ENCODE results near the gene COL4A6.

DNA sequence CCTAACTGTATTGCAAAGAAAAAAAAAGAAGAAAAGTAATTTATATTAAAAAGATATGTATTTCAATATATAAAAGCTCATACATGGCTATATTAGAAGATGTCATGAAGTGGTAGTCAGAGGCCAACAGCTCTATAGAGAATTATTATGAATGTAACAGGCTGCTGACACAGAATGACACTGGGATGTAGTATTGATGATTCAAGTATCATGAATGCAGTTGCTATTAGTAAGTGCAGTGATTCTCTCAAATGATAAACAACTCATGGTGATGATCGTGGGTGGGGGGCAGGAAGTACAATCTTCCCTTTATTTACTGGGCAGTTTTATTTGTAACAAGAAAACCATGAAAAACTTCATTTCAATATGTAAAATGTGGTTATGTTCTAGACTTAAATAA is 124.6 kb downstream of the COL4A6 start:
- no peak for TF ChIP-seq POLR2AphosphoS5 (IDR thresholded peaks at IDR 0.05; ENCODE audit: borderline replicate concordance, low read depth, low read length)
- TF ChIP-seq EZH2 (IDR thresholded peaks at IDR 0.05) = no peak
- TF ChIP-seq FOXP2 (optimal IDR thresholded peaks at IDR 0.05; ENCODE audit: control extremely low read depth, extremely low read length, insufficient read depth) = no peak
